ENCODE measurements around the gene PAM. TPM values are rescaled to one million over a fixed set of nuclear protein-coding genes. Genes with fewer than 3 reads are reported as not detected.
"Not testable (repeated sequence)": the region's sequence is repeated elsewhere in the genome, so short reads cannot be mapped to it uniquely, and the experiment has no call there.

The PAM gene
- total and polyA plus RNA-seq, 2 donors (not counting 3 experiments of a cell fraction or from before 2014, with no cell fraction given): 118 to 176 TPM

- H3K36me3 ChIP-seq (ENCODE audit: control insufficient read depth in 2 of 2, extremely low read depth in 1 of 2, insufficient read depth in 2 of 2, low read length in 2 of 2): no peaks in the 10 kb centered on the region
- no peaks in the 10 kb centered on the region for H4K20me1 ChIP-seq (replicated peaks; ENCODE audit: control insufficient read depth, extremely low read depth, insufficient read depth, low read length)
- ChIA-PET CTCF (no interaction called here), POLR2A (no interaction called here)
- H3K27me3 ChIP-seq (ENCODE audit: control insufficient read depth in 2 of 2, insufficient read depth in 2 of 2, low read length in 2 of 2): no peaks in the 10 kb centered on the region
- no peak overlapping the region for H2AFZ ChIP-seq (ENCODE audit: low read depth, low read length)
- intact Hi-C loops (cut with micrococcal nuclease) (no loop called here), dilution Hi-C loops (cut with MboI; ENCODE audit: extremely low pct_ligation_motif_present, low sequenced_read_pairs) (no loop called here)
- no peak for DNase-seq (ENCODE audit: low read depth, low spot score)
- no peaks in the 10 kb centered on the region for H3K9me3 ChIP-seq (replicated peaks; ENCODE audit: control insufficient read depth, insufficient read depth, low read length)
- BruUV-seq (replicated peaks): no TSS peak
- no peak overlapping the region for H3K9ac ChIP-seq (replicated peaks; ENCODE audit: extremely low read depth, insufficient read depth, low read length)
- TF ChIP-seq MYC (IDR thresholded peaks at IDR 0.05; ENCODE audit: low read depth, low read length): no peak
- TF ChIP-seq GATA2 (IDR thresholded peaks at IDR 0.05; ENCODE audit: insufficient read depth, insufficient read length, low read depth, low read length): no peak
- no peak for TF ChIP-seq MAX (IDR thresholded peaks at IDR 0.05; ENCODE audit: insufficient read depth, insufficient read length)
- TF ChIP-seq POLR2A (IDR thresholded peaks at IDR 0.05; ENCODE audit: low read depth, low read length): no peak
- no peak for TF ChIP-seq POLR2AphosphoS5 (IDR thresholded peaks at IDR 0.05; ENCODE audit: insufficient read depth, low read depth, low read length)
- TF ChIP-seq JUN (IDR thresholded peaks at IDR 0.05; ENCODE audit: borderline replicate concordance, insufficient read depth, insufficient read length, low read depth): no peak
- TF ChIP-seq EZH2 (IDR thresholded peaks at IDR 0.05; ENCODE audit: borderline replicate concordance, low read depth, low read length, severe bottlenecking): no peak
- no peak for TF ChIP-seq FOS (IDR thresholded peaks at IDR 0.05; ENCODE audit: borderline replicate concordance, insufficient read depth, low read length)
- no peak for TF ChIP-seq CTCF (IDR thresholded peaks at IDR 0.05; ENCODE audit: extremely low read depth in 1 of 2, insufficient read depth in 1 of 2, low read depth in 1 of 2, low read length in 2 of 2)
- H3K4me3 ChIP-seq (replicated peaks in 1 of 3; ENCODE audit: insufficient read depth in 1 of 3, low read depth in 1 of 3, low read length in 3 of 3): no peak overlapping the region
- no peak overlapping the region for H3K27ac ChIP-seq (ENCODE audit: insufficient read depth, low read depth, low read length)
- FAIRE-seq: no peak
- H3K79me2 ChIP-seq (ENCODE audit: control insufficient read depth, insufficient read depth, low read length): no peaks in the 10 kb centered on the region
- no peak overlapping the region for H3K4me2 ChIP-seq (ENCODE audit: insufficient read depth, low read length)
- H3K9me1 ChIP-seq (replicated peaks; ENCODE audit: control insufficient read depth, extremely low read depth, insufficient read depth, low read length): no peaks in the 10 kb centered on the region
- H3K4me1 ChIP-seq (ENCODE audit: control insufficient read depth, extremely low read depth, insufficient read depth, low read length): no peaks in the 10 kb centered on the region
Observed at GRCh38 chr5:103066326-103066725, 311.2 kb downstream of the PAM start.

GRCh38 chr5:103073500-103073899 lies 318.4 kb downstream of the PAM start:
- H3K36me3 ChIP-seq (ENCODE audit: control insufficient read depth in 2 of 2, extremely low read depth in 1 of 2, insufficient read depth in 2 of 2, low read length in 2 of 2); FAIRE-seq; intact Hi-C loops (cut with micrococcal nuclease); CTCF ChIA-PET; H4K20me1 ChIP-seq (replicated peaks; ENCODE audit: control insufficient read depth, extremely low read depth, insufficient read depth, low read length); H3K4me1 ChIP-seq (ENCODE audit: control insufficient read depth, extremely low read depth, insufficient read depth, low read length); H3K9ac ChIP-seq (replicated peaks; ENCODE audit: extremely low read depth, insufficient read depth, low read length); H3K79me2 ChIP-seq (ENCODE audit: control insufficient read depth, insufficient read depth, low read length); H2AFZ ChIP-seq (ENCODE audit: low read depth, low read length); dilution Hi-C loops (cut with MboI; ENCODE audit: extremely low pct_ligation_motif_present, low sequenced_read_pairs); H3K9me1 ChIP-seq (replicated peaks; ENCODE audit: control insufficient read depth, extremely low read depth, insufficient read depth, low read length); DNase-seq (ENCODE audit: low read depth, low spot score); H3K27ac ChIP-seq (ENCODE audit: insufficient read depth, low read depth, low read length); POLR2A ChIA-PET; H3K4me3 ChIP-seq (replicated peaks in 1 of 3; ENCODE audit: insufficient read depth in 1 of 3, low read depth in 1 of 3, low read length in 3 of 3); H3K4me2 ChIP-seq (ENCODE audit: insufficient read depth, low read length); H3K27me3 ChIP-seq (ENCODE audit: control insufficient read depth in 2 of 2, insufficient read depth in 2 of 2, low read length in 2 of 2); BruUV-seq (replicated peaks); H3K9me3 ChIP-seq (replicated peaks; ENCODE audit: control insufficient read depth, insufficient read depth, low read length): not testable (repeated sequence)
